ENCODE measurements around the gene NFASC.

The NFASC gene

GRCh38 chr1:204960306-204961125 lies 89.9 kb downstream of the NFASC start:
- TF ChIP-seq, protein P1, sequence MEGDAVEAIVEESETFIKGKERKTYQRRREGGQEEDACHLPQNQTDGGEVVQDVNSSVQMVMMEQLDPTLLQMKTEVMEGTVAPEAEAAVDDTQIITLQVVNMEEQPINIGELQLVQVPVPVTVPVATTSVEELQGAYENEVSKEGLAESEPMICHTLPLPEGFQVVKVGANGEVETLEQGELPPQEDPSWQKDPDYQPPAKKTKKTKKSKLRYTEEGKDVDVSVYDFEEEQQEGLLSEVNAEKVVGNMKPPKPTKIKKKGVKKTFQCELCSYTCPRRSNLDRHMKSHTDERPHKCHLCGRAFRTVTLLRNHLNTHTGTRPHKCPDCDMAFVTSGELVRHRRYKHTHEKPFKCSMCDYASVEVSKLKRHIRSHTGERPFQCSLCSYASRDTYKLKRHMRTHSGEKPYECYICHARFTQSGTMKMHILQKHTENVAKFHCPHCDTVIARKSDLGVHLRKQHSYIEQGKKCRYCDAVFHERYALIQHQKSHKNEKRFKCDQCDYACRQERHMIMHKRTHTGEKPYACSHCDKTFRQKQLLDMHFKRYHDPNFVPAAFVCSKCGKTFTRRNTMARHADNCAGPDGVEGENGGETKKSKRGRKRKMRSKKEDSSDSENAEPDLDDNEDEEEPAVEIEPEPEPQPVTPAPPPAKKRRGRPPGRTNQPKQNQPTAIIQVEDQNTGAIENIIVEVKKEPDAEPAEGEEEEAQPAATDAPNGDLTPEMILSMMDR (conservative IDR thresholded peaks at IDR 0.05; ENCODE audit: low read length) = no peak
- H3K4me3 ChIP-seq (ENCODE audit: low read length) = no peak overlapping the region
- no peak for DNase-seq (ENCODE audit: low read depth)

DNA sequence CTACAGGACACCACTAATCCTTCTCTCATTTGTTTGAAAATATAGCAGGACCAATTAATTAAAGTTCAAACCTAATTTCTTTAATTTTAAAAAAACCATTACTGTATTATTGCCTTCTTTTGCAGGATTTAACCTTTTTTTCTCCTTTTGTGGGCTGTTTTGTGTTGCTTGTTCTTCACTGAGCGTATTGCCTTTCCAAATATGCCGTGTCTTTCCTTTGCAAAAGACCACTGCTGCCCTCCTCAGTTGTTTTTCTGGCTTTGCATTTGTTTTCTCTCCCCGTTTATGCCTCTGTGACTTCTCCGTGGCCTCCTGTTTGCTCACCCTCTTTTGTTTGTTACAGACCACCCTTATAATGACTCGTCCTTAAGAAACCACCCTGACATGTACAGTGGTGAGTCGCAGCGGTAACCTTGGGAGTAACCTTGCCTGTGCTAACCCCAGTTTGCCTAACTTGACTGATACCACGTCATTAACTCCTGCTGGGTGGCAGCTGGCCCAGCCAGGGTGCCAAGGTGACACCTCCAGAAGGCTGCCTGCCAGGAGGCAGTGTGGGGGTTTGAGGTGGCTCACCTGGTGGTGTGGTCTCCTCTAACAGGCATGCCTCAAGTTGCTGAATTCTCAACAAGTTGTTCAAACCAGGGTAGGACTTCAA lies 91.2 kb downstream of the NFASC start:
- DNase-seq (ENCODE audit: low read depth) = no peak
- H3K4me3 ChIP-seq (ENCODE audit: low read length) = no peak overlapping the region
- TF ChIP-seq, protein P1 (conservative IDR thresholded peaks at IDR 0.05; ENCODE audit: low read length) = no peak

GRCh38 chr1:204962742-204963632 lies 92.3 kb downstream of the NFASC start:
- TF ChIP-seq, protein P1 (conservative IDR thresholded peaks at IDR 0.05; ENCODE audit: low read length) = no peak
- no peak for DNase-seq (ENCODE audit: low read depth)
- H3K4me3 ChIP-seq (ENCODE audit: low read length) = no peak overlapping the region

- no peak overlapping the region for H3K4me3 ChIP-seq (ENCODE audit: low read length)
- TF ChIP-seq, protein P1 (conservative IDR thresholded peaks at IDR 0.05; ENCODE audit: low read length) = no peak
- DNase-seq (ENCODE audit: low read depth) = no peak
These were observed 96.8 kb downstream of the NFASC start for GRCh38 chr1:204967451-204967850.

DNA sequence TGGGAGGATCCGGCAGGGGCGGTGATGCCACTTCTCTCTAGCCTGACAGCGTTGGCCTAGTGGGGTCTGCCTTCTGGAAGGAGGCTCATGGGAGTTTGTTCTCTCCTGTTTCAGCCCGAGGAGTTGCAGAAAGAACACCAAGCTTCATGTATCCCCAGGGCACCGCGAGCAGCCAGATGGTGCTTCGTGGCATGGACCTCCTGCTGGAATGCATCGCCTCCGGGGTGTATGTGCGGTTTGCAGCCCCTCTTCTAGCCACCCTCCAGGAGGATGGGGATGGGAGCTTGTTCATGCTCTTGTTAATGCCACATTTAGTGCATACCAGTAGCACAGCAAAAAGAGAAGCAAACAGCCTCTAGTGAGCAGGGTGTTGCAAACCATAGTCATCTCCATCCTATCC lies 97.5 kb downstream of the NFASC start:
- DNase-seq (ENCODE audit: low read depth) = no peak
- TF ChIP-seq, protein P1 (conservative IDR thresholded peaks at IDR 0.05; ENCODE audit: low read length) = no peak

DNA sequence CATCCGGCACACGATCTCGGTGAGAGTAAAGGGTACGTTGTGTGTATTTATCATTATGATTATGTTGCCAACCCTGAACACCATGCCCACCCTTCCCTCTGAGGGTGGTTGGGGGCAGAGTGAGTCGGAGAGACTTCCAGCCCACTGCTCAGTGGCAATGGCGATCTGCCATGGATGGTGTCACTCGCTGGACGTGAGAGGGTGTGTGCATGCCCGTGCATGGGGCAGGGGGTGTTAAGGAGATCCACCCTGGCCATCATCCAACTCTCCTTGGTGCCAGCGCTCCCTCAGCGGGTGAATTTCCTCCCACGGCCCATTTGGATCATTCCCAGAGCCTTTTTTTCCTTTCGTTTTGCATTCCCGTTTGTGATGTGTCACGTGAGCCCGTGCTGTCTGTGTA lies 98.3 kb downstream of the NFASC start:
- no peak overlapping the region for H3K4me3 ChIP-seq (ENCODE audit: low read length)
- no peak for DNase-seq (ENCODE audit: low read depth)
- TF ChIP-seq, protein P1 (conservative IDR thresholded peaks at IDR 0.05; ENCODE audit: low read length) = no peak

More for the DNA sequence above, 97.5 kb downstream of the NFASC start:
- no peak overlapping the region for H3K4me3 ChIP-seq (ENCODE audit: low read length)
